NCI-H2196 (cell line): ENCODE results near the gene FBXL15.

ENCODE experiments used
- DNase-seq: peaks from one replicate; lab custom pipeline; 2025; ENCODE audit not compliant: unreplicated experiment; lab: John Stamatoyannopoulos, UW

FBXL15 gene

DNA sequence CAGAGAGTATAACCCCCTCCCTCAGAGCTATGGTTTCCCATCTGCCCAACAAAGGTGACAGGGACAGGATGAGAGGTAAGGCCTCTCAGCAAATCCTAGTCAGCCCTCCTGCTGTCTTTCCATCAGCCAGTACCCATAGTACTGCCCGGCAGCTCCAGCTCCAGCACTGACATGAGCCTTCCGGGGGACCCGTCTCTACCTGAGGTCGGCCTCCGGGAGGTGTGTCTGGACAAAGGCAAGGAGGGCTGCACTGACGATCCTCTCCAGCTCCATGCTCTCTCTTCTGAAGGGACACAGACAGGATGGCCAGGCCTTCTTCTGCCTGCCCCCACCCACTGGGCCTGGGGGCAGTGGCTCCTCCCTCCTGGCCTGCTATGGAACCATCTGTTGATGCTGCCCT, 4.3 kb downstream of the FBXL15 start:
- DNase-seq, result no peak

DNA sequence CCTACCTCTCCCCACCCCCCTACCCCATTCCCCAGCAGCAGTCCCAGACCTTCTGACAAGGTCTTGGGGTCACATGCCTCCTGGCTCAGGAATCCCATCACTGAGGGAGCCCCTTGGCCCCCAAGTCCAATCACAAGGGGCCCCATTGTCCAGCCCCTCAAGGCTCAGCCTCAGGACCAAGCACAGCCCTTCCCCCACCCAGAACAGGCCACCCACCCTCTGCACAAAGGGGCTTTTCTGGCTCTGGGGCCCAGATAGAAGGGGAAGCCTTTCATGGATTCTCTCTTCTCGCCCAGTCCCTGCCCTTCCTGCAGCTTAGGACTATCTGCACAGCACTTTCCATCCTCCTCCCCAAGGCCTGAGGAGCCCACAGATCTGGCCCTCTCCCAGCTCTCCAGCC, 4.8 kb downstream of the FBXL15 start:
- DNase-seq, result no peak

DNA sequence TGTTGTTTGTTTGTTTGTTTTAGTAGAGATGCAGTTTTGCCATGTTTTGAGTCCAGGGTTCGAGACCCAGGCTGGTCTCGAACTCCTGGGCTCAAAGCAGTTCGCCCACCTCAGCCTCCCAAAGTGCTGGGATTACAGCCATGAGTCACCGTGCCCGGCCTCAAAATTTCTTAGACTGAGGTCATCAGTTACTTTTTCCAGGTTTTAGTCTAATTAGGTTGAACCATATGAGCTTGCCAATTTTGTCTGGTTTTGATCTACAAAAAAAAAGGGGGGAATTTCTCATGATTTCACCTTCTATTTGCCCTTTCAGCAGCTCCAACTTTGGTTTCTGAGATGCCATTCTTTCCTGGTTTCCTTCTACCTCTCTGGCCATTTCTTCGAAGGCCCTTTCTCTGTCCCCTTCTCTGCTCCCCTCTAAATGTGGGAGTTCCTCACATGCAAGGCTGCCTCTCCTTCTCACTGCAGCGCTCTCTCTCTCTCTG, 6.2 kb downstream of the FBXL15 start:
- DNase-seq, result no peak

DNA sequence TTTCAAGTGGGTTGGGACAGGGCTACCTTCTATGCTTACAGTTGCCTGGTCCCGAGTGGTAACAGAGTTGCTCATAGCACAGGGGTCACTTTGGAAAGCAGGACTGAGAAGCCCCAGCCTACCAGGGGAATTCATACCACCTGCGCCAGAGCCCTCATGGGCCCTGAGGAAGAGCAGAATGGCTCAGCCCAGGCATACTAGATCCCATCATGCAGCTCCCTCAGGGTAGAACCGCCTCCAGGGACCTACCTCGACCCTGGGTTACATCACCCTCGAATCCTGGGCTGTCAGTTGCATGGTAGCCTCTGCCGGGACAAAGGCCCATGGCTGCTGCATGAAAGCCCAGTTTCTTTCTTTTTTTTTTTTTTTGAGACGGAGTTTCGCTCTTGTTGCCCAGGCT, 8.8 kb downstream of the FBXL15 start:
- no peak for DNase-seq

DNA sequence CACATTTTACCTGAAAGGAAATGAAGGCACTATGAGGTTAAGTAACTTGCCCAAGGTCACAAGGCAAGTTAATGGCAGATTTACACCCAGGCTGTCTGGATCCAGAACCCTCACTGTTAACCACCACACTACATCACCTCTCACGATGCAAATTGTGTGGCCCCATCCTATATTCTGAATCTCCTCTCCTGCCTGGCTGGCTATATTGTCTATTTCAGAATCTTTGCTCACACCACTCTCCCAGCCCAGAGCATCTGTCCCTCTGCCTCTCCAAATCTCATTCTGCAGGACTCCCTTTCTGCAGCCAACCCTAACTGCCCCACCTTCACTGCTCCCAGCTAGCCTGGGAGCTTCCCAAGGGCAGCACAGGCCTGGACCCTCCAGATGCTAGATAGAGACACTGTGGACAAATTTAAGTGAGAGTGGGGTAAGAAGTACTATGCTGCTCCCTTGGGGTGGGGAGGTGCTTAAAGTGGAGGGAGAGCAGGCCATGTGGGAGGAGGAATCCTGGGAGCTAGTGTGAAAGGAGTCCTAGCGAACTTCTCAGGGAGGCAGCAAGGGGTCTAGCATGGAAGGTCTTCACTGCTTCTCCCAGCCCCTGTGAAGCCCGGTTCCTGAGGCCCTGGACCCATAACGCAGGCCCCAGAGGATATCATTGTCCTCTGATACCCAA, 11.0 kb downstream of the FBXL15 start:
- DNase-seq, result no peak

DNA sequence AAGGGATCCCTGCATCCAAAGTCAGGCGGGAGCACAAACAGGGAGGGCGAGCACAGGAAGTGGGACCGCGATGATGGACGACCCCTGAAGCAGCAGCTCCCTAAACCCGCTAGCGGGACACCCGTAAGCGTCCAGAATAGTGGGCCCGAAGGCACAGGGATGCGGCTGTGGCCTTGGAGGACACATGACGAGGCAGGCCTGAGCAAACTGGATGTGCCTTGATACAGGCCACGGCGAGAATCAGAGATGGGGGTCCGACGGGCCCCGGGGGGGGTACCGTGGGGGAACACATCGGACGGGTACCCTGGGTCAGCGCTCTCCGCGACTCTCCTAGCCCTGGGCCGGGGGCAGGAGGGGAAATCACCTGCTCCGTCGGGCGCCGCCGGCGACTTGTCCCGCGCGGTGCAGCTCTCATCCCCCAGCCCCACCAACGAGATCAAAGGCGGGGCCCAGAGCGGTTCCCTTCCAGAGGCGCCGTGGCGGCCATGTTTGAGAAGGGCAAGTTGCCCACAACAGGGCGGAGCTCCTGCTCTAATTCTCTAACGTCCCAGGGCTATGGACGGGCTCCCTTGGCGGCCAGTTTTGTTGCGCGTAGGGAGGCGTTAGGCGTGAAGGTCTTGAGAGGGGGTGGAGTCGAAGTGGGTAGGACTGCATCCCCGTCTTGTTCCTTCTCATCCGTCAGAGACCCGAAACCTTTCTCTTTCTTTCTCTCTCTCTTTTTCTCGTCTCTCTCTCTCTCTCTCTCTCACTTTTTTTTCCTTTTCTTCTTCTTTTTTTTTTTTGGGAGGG, 11.7 kb downstream of the FBXL15 start, which contains the start of gene CUEDC2:
TSS of gene CUEDC2 (minus strand) at position 413 of the 789 bp plus-strand sequence. CDS start 7,386 bp downstream, outside the sequence.
- peak; percentile 89 for DNase-seq

DNA sequence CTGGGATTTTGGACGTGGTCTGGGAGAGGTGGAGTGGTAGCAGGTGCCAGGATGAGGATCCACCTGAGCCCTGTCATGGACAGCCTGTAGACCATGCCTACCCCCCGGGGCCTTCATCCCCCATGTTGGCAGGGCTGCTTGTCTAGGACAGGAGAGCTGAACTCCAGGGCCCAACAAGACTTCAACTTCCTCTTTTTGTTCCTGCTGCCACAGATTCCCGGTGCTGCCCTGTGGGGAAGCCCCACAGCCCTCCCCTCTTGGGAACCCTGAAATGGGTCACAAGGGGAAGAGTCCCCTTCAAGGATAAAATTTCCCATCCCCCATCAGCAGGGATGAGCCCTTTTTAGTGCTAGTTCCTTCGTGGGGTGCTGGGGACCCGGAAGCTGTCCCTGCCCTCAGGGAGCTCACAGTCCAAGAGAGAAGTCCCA, 13.0 kb downstream of the FBXL15 start:
- no peak for DNase-seq

DNA sequence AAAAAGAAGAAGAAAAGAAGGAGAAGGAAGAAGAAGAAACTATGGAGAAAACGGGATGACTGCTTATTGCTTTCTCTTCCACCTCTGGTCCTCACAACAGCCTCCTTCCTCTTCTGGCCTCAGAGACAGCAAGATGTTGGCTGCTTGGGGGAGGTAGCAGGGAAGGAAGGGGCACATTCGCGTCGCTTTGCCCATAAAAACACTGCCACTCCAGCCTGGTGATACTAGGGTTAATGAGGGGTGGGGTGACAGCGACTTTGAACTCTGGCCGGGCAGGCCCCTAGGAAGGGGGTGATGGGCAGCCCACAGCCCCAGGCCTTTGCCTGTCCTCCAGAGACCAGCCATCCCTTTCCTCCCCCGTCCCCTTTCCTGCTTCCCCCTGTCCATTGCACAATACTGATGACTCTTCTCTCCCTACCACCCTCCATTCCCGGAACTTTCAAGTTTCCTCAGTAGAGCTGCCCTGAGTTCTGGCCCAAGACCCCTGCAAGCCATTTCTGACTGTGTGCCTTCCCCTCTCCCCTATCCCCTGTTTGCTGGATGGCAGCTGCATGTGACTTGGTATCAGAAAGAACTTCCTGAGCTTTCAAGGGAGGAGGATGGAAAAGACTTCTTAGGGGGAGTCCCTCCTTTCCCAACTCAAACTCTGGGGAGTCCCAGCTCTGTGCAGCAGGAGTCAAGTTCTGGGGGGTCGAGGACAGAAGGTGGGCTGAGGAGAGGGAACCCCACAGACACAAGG, 13.9 kb downstream of the FBXL15 start:
- no peak for DNase-seq

DNA sequence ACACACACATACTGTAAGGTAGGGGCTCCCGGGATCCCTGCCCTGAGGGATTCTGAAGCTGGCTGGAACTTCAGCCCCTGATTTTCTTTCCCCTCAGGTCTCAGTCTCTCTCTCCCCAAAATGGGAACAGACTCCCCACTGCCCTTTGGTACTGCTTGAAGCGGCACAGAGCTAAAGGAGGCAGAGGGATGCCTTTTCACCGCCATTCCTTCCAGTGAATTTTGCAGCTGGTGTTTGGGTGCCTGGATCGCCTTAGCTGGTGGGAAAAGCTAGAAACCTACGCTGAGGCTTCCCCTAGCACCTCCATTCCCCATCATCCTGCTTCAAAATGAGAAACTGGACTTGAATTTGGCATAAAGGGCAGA, 14.5 kb downstream of the FBXL15 start:
- no peak for DNase-seq

DNA sequence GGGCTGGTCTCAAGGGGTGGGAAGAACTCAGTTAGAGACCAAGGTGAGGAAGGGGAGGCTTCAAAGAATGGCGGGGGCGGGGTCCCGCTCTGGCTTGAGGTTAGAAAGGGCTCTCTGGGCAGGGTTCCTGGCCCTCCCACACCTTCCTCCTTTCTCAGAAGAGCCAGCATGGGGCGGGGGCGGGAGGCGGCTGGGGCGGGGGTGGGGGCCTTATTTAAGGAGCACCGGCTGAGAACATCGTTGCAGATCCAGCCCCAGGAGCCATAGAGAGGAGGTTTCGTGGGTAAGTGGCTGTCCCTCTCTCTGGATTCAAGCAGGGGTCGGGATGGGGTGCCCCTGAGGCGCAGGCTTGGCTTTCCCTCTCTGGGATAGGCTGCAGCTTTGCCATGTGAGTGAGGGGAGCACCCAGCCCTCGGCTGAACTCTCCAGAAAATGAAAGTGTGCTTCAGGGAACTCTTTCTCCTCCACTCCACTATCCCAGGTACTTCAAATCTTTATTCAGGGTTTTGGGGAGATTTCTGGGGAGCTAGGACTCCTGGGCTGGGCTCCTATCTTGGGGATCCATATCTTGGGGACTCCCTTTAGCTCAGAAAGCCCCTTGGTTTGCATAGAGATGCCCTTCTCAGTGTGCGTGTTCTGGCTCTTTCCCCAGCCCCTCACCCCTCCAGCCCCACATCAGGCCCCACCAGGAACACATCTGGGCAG, 15.0 kb downstream of the FBXL15 start:
- no peak for DNase-seq

DNA sequence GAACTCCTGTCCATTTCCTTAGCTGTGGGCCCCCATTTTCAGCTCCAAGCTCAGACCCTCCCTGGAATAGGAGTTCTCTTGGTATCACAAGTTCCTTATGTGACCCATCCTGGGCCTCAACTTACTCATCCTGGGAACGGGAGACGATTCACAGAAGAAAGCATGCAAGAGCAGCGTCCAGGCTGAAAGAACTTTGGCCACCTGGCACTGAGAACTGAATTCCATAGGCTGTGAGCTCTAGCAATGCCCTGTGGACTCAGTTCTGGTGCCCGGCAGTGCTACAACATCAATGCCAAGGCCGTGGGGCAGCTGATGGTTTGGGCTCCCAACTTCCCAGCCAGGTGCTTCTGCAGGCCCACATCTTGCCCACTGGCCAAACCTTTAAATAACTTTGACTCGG, 15.7 kb downstream of the FBXL15 start:
- DNase-seq, result no peak

DNA sequence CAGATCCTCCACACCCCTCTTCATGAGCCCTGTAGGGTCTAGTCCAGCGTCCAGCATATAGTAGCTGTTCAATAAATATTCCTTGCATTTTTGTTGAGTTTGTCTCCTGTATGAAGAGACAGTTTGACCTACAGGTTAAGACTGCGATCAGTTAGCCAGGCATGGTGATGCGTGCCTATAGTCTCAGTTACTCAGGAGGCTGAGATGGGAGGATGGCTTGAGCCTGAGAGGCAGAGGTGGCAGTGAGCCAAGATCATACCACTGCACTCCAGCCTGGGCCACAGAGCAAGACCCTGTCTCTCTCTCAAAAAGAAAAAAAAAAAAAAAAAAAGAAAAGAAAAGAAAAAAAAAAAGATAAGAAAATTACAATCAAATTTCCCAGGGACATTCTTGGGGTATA, 16.9 kb downstream of the FBXL15 start:
- DNase-seq, result no peak

DNA sequence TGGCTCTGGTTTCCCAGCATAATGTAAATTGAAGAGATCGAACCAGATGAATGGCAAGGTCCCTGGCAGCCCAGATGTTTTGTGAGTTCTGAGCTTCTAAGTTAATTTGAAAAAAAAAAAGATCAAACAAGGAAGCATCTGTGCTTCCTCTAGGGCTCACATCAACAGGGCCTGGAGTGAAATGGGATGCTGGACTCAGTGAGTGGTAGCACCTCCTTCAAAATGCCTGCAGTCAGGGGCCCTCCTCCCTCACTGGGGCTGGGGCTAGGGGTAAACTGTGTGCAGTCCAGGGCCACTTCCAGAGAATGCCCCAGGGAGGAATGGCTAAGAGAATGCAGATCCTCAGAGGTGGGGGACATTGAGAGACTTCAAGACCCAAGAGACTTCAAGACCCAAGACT, 17.7 kb downstream of the FBXL15 start:
- no peak for DNase-seq

DNA sequence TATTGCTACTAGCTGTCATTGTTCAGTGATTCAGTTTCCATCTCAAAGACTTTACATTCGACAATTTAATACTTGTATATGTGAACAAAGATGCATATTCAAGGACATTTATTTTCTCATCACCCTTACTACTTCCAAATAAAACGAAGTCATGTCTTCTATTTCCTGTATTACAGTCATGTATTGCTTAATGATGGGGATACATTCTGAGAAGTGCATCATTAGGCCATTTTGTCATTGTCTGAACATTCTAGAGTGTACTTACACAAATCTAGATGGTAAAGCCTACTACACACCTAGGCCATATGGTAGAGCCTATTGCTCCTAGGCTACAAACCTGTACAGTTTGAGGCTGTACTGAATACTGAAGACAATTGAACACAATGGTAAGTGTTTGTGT, 24.2 kb downstream of the FBXL15 start:
- no peak for DNase-seq

DNA sequence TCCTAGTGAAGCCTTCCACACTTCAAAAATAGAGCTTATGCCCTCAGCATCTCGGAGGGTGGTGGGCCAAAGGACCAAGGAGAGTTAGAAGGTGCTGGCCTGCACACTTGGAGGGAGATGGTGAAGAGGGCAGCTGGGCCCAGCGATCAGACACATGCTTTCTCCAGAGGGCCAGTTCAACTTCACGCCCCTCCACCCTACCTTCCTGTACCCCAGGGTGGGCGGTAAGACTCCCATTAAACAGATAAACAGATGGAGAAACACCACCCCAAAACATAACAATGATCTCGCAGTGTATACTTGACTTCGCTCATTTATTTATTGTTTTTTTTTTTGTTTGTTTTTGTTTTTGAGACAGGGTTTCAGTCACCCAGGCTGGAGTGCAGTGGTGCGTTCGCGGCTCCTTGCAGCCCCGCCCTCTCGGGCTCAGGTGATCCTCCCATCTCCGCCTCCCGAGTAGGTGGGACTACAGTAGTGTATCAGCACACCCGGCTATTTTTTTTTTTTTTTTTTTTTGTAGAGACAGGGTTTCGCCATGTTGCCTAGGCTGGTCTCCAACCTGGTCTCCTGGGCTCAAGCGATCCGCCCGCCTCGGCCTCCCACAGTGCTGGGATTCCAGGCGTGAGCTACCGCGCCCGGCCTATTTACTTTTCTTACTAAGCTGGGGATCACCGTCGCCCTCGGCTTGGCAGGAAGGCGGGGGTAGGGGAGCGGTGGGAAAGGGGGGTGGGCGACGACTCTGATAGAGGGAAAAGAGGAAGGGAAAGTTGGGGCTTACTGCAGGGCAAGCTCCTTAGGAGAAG, 28.9 kb downstream of the FBXL15 start:
- peak; percentile 65 for DNase-seq

DNA sequence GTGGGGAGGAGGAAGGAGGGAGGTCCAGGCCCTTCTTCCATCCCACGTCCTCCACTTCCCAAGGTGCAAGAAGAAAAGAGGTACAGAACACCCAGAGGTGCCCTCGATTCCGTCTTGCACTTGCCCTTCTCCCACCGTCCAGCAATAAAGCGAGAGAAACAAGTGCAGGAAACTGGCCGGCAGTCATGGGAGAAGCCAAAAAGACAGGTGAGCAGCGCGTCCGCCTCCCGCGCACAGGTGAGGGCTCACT, 29.4 kb downstream of the FBXL15 start:
- DNase-seq, result no peak

DNA sequence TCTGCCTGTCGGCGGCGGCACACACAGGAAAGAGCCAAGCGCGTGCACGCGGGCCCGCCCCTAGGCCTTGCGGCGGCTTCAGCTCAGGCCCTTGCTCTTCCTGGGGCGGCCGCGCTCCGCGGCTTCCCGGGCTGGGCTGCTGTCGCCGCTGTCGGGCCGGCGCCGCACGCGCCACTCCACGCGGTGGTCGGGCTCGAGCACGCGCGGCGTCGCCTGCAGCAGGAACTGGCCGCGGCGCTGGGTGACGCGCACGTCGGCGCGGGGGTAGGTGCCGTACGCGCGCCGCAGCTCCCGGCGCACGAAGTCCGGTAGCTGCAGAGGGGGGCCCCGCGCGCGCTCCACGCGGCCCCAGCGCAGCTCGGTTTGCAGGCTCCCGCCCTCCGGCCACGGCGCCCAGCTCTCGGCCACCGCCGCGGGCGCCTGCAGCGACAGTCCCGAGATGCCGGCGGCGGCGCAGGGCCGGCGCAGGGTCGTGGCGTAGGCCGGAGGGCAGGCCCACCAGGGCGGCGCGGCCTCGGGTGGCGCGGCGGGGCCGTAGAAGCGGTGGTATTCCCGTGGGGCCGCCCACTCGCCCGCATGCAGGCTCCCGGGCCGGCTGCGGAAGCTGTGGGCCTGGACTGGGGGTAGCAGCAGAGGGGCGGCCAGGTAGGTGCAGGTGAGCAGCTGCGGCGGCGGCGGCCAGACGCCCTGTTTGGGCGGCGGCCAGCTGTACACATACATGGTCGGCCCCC, 29.9 kb downstream of the FBXL15 start:
- DNase-seq, result peak; percentile 78

DNA sequence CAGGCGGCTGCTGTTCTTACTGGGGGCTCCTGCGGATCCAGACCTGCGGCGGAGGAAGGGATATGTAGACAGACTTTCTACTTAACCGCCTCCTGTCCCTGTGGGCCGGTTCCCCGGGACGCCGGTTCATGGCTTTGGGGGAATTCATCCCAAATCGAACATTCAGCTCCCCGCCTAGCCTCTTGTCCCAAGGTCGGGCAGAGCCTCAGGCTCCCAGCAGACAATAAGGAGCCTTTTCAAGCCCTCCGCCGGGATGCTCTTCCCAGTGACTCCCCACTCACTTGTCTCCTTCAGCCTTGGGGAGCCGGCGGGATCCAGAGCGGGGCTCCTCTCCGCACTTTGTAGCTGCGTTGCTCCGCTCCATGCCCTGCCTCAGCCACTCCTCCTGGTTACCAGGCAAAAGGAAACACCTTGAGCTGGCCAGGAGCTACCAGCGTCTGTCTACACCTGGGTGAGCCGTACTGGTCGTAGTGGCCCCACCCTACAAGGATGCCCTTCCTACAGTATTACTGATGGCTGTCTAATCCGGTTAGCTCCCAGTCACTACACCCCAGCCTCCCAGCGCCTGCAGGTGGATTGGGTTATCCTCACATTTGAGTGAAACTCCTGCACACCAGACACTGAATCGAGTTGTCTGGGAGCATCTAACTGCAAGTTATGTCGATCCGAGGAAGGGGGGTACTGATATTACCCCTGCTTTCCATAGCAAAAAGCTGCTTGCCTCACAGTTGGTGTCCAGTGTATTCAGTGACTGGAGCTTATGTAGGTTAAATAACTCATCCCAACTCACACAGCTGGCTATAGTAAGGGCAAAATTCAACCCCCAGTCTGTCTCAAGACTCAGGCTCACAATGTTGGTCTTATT, 30.7 kb downstream of the FBXL15 start, which contains the start of gene C10orf95:
TSS of gene C10orf95 (minus strand) at position 439 of the 865 bp plus-strand sequence. CDS start 450 bp downstream, outside the sequence.
- DNase-seq, result peak; percentile 8
